HG03064 (cell line): ENCODE results near the gene CACNA1C.

Experiments
- ATAC-seq: cut with Tn5 transposase; IDR thresholded peaks from one replicate; pipeline ENCODE4 v1.9.1; 2021; ENCODE audit warnings: low read depth; ENCODE audit not compliant: unreplicated experiment

The CACNA1C gene

DNA sequence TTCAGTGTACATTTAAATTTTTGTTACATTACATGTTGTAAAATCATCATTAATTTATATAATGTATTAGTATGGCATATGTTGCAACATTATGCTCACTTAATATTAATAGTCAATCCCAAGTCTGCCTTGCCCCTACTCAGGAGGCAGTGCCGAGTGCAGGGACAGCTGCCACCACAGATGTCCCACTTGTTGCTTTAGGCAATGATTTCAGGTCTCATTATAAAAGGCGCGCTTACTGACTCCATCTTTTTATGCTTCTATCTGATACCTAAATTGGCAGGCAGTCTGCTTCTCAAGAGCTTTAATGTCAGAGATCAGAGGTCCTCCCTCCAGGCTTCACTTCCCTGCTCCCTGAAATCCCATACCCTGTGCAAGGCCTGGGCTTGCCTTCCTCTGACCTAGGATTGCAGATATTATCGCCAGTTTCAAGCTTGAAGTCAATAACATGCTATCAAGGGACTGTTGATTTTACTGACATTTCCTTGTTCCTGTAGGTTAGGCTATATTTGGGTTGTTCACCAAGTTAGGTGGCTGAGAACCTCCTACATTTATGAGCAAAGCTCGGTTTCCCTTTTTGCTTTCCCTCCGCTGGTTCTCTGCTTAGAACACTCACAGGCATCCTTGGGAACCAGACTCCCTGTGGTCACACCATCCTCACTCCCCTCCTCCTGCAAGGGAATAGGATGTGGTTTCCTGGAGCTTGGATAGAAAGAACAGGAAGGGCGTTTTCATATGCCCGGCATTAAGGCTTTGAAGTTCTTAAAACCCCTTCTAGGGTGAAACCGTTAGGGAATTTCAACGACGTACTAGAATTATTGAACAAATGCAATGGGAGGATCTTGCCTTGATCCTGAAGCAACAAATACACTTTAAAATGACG is 533.6 kb downstream of the CACNA1C start:
- no peak for ATAC-seq

DNA sequence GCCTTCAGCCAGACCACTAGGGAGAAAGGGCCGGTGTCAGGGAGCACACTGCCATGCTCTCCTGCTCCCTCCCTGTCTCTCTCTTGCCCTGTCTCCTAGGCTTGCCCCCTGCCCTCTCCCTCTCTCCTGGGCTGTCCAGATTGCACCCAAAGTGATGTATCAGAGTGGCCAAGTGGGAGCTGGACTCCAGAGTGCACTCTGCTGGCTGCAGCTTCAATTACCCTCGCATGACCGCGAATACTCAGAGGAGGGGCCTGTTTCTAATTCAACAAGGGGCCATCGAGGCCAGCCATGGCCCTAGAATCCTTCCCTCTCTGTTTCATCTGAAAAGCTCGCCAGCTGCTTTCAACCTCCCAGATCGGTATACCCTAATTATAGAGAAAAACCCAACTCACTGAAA is 535.6 kb downstream of the CACNA1C start:
- ATAC-seq: no peak

- no peak for ATAC-seq
These were observed 536.6 kb downstream of the CACNA1C start for GRCh38 chr12:2589381-2589780.

- no peak for ATAC-seq
These were observed 540.3 kb downstream of the CACNA1C start for GRCh38 chr12:2593045-2593444.

GRCh38 chr12:2596441-2596840 is 543.7 kb downstream of the CACNA1C start:
- no peak for ATAC-seq

DNA sequence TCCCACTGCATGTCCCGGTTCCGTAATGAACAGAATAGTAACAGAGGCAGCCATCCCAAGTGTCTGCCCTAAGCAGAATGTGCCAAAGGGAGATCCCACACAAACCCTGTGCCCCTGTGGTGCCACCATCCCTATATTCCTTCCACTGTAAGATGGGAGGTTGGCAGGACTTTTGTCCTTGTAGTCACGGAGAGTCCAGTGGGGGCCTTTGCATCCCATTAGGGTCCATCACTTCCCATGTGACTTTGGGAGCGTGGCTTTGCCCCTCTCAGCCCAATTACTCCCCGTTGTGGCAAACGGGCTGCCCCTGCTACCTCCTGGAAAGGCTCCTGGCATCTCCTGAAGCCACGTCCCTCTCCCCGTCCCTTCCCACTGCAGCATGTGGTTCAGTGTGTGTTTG is 552.5 kb downstream of the CACNA1C start:
- ATAC-seq: no peak

- no peak for ATAC-seq
These were observed 553.6 kb downstream of the CACNA1C start for GRCh38 chr12:2606186-2606910.

DNA sequence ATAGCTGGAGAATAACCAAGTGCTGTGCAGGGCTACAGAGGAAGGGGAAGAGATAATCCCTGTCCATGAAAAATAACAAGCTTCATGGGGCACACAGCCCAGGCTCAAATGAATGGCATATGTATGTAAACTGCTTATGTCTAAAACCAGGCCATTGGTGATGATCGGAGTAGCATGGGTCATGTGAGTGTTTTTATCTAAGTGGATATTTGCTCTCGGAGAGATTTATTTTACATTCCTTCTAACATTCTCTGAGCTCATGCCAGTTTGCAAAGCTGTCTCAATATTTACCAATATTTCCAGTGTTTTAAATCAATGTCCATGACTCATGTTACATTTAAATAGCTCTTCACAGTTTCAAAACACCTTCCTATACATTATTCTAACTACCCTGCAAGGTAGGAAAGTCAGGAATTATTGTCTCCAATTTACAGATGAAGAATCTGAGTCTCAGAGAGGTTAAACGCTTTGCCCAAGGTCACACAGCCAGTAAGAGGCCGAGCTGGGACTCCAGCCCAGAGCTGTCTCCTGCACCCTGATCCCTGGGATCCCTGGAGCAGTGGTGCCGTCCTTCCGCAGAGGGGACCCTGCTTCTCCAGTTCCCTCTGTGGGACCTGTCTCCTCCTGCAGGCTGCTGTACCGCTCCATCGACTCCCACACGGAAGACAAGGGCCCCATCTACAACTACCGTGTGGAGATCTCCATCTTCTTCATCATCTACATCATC is 555.3 kb downstream of the CACNA1C start:
- no peak for ATAC-seq

- no peak for ATAC-seq
These were observed 555.8 kb downstream of the CACNA1C start for GRCh38 chr12:2608608-2608945.

- ATAC-seq: no peak
These were observed 556.2 kb downstream of the CACNA1C start for GRCh38 chr12:2609020-2609419.

DNA sequence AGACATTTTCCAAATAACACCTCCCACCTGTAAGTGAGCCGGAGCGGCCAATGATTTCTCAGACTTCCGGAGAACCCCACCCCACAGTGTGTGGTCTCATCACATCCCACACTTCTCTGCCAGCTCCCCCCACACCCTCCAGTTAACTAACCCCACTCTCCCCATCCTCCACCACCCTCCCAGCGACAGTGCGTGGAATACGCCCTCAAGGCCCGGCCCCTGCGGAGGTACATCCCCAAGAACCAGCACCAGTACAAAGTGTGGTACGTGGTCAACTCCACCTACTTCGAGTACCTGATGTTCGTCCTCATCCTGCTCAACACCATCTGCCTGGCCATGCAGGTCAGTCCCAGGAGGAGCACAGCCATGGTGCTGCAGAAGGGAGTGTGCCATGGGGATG is 557.6 kb downstream of the CACNA1C start:
- no peak for ATAC-seq

- no peak for ATAC-seq
These were observed 560.7 kb downstream of the CACNA1C start for GRCh38 chr12:2613326-2614073.

DNA sequence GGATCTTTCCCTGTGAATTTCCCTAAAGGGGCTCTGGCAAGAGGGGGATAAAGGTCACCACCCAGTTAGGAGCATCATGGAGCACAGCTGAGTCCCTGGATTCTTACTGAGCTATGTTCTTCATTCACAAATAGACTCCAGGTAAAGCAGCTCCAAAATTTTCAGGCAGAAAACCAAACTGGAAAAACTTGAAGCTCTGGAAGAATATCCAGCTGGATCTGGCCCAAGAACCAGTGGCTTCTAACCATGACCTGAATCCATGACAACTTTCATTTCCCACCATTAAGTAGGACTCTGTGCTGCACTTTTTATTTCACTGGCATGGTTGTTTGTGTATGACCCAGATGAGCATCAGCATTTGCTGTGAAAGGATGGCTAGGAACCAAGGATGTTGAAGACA is 561.6 kb downstream of the CACNA1C start:
- ATAC-seq: no peak

DNA sequence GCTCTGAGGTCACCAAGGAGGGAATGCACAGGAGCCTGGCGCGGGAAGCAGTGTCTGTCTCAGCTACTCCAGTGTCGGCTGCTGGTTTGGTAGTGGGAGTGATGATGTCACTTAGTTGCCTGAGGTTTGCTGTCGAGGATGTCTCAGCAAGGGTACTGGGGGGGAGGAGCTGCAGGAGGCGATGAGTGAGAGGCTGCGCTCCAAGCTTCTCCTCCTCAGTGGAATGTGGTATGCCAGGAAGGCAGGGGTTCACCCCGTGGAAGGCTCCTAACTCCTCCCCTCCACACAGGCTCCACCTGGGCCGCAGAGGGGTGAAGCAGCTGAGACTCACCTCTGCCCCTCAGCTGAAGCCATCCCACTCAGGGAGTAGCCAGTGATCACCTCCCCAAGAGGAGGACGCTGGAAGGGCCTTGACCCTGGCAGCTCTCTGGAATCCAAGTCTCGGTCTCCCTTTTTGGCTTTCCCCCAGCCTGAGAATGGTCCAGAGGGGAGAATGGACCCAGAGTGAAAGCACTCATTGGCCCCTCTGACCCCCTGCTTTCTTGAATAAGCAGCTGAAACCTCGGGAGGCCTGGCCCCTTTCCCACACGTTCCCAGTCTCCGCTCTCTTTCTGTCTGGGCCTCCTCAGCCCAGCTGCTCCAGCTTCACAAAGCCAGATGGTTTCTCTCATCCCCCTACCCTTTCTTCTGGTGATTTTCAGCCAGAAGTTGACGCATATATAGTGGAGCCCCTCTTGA is 563.0 kb downstream of the CACNA1C start:
- no peak for ATAC-seq

GRCh38 chr12:2616763-2617162 is 564.0 kb downstream of the CACNA1C start:
- ATAC-seq: no peak

DNA sequence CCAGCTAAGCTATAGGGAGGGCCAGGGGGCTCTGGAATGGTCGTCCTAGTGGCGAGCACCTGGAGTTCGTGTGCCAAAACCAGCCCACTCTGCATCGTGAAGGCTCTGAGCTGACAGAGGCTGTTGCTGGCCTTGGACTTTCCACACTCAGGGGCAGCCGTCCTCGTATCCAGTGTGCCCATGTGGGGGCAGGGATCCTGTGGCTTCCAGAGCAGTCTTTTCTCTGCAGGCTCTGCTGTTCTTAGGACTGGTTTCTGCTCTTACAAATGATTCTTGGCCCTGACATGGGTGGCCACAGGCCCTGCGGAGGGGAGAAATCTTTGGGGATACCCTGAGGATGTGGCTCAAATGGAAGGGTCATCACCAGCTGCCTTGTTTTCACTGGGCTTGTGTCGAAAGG is 564.6 kb downstream of the CACNA1C start:
- no peak for ATAC-seq

DNA sequence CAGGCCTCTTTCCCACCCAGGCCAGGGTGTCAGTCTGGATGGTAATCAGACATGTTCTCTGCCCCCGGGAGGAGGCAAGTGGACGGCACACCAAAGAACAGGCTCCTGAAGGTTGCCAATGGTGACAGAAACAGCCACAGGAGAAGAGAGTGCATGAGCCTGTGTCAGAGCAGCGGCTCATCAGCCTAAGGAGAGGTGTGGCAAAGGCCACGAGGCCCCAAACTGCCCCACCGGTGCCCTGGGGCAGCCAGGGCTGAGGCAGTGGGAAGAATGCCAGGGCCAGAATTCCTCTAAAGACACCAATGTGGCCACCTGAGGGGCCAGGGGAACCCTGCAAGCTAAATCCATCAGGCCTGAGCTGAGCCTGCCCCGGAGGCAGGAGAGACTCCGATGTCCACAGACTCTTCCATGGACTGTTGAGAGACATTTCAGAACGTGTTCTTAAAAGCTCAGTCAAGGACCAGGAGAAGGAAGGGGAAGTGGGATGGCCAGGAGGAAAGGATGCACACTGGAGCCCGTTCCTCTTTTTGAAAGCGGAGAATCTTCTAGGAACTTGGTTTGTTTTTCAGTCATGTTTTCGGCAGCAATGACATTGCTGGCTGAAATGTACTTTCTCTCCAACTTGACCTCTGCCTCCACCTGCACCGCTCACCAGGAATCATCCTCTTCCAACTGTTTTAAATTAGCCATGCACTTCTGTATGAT is 565.7 kb downstream of the CACNA1C start:
- ATAC-seq: no peak

GRCh38 chr12:2619136-2619535 is 566.3 kb downstream of the CACNA1C start:
- no peak for ATAC-seq

- ATAC-seq: no peak
These were observed 569.7 kb downstream of the CACNA1C start for GRCh38 chr12:2622460-2622859.
